ENCODE measurements around the gene SULT1B1.

The SULT1B1 gene

DNA sequence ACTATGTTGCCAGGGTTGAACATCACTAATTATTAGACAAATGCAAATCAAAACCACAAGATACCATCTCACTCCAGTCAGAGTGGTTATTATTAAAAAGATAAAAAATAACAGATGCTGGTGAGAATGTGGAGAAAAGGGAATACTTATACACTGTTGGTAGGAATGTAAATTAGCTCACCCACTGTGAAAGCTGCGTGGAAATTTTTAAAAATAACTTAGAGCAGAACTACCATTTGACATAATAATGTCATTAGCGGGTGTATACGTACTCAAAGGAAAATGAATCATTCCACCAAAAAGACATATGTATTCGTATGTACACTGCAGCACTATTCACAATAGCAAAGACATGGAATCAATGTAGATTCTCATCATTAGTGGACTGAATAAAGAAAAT, 58.7 kb downstream of the SULT1B1 start:
- H3K27me3 ChIP-seq (ENCODE audit: control insufficient read depth in 3 of 3, insufficient read depth in 3 of 3, low read depth in 1 of 3, low read length in 3 of 3) = no peaks in the 10 kb centered on the region
- no CpG with 5 or more reads among the region's 4 CpGs for WGBS, 2 donors (ENCODE audit: extremely low coverage in 2 of 2, insufficient read length in 2 of 2, insufficient replicate concordance in 1 of 2)

DNA sequence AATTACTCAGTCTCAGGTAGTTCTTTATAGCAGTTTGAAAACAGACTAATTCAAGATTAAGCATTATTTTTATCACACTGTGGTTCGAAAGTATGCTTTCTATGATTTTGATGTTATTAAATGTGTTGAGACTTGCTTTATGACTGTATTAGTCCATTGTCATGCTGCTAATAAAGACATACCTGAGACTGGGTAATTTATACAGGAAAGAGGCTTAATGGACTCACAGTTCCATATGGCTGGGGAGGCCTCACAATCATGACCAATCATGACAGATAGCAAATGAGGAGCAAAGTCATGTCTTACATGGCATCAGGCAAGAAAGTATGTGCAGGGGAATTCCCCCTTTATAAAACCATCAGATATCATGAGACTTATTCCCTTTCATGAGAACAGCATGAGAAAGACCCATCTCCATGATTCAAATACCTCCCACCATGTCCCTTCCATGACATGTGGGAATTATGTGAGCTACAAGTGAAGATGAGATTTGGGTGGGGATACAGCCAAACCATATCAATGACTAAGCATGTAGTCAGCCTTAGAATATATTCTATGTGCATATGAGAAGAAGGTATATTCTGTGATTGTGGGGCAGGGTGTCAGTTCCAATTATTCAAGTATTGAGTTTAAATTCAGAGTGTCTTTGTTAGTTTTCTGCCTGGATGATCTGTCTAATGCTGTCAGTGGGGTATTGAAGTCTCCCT, 62.7 kb downstream of the SULT1B1 start:
- H3K4ac ChIP-seq (ENCODE audit: low read length) = no peak overlapping the region
- H3K4me1 ChIP-seq (ENCODE audit: control insufficient read depth in 2 of 2, insufficient read depth in 1 of 2, low read depth in 1 of 2, low read length in 2 of 2) = no peaks in the 10 kb centered on the region
- H4K8ac ChIP-seq (ENCODE audit: low read depth, low read length) = no peak overlapping the region
- H3K4me2 ChIP-seq (ENCODE audit: insufficient read depth, low read length, poor library complexity, severe bottlenecking) = no peak overlapping the region
- H2AK5ac ChIP-seq (ENCODE audit: low read depth, low read length) = no peak overlapping the region
- WGBS, 2 donors (ENCODE audit: extremely low coverage in 2 of 2, insufficient read length in 2 of 2, insufficient replicate concordance in 1 of 2) = no CpG with 5 or more reads among the region's 1 CpG
- H2AFZ ChIP-seq (ENCODE audit: low read length) = no peak overlapping the region
- H2BK15ac ChIP-seq (ENCODE audit: low read length) = no peak overlapping the region
- no peak for DNase-seq (ENCODE audit: low spot score)
- H4K91ac ChIP-seq (ENCODE audit: low read depth, low read length, poor library complexity) = no peak overlapping the region
- no peak overlapping the region for H3K23ac ChIP-seq (ENCODE audit: low read depth, low read length, poor library complexity)
- H3K27ac ChIP-seq (replicated peaks; ENCODE audit: low read length) = no peak overlapping the region
- no peak overlapping the region for H3K14ac ChIP-seq (ENCODE audit: low read length)
- H2BK5ac ChIP-seq (ENCODE audit: low read length) = no peak overlapping the region
- no peak overlapping the region for H2BK120ac ChIP-seq (ENCODE audit: low read depth, low read length)
- no peaks in the 10 kb centered on the region for H3K36me3 ChIP-seq (replicated peaks in 1 of 2; ENCODE audit: control insufficient read depth in 2 of 2, insufficient read depth in 2 of 2, low read length in 2 of 2)
- H3K79me1 ChIP-seq (ENCODE audit: low read depth, low read length) = no peaks in the 10 kb centered on the region
- H3K4me3 ChIP-seq (ENCODE audit: low read length in 2 of 2) = no peak overlapping the region
- H3K18ac ChIP-seq (ENCODE audit: low read length) = no peak overlapping the region
- no peaks in the 10 kb centered on the region for H3K27me3 ChIP-seq (ENCODE audit: control insufficient read depth in 3 of 3, insufficient read depth in 3 of 3, low read depth in 1 of 3, low read length in 3 of 3)
- no peaks in the 10 kb centered on the region for H3K9me3 ChIP-seq (replicated peaks in 1 of 2; ENCODE audit: control insufficient read depth in 2 of 2, insufficient read depth in 1 of 2, low read depth in 1 of 2, low read length in 2 of 2)
- no peak overlapping the region for H2BK12ac ChIP-seq (ENCODE audit: low read length)
- no peak overlapping the region for H3K9ac ChIP-seq (ENCODE audit: low read depth, low read length, poor library complexity)

More for the DNA sequence above, 58.7 kb downstream of the SULT1B1 start:
- Histone ChIP-seq H2AK5ac (ENCODE audit: low read depth, low read length) (no peak overlapping the region), H3K18ac (ENCODE audit: low read length) (no peak overlapping the region), H2AFZ (ENCODE audit: low read length) (no peak overlapping the region), H3K9ac (ENCODE audit: low read depth, low read length, poor library complexity) (no peak overlapping the region), H3K27ac (replicated peaks; ENCODE audit: low read length) (no peak overlapping the region), H3K79me1 (ENCODE audit: low read depth, low read length) (no peaks in the 10 kb centered on the region), H3K4me3 (ENCODE audit: low read length in 2 of 2) (no peak overlapping the region), H3K4me1 (ENCODE audit: control insufficient read depth in 2 of 2, insufficient read depth in 1 of 2, low read depth in 1 of 2, low read length in 2 of 2) (no peaks in the 10 kb centered on the region), H3K4ac (ENCODE audit: low read length) (no peak overlapping the region), H3K4me2 (ENCODE audit: insufficient read depth, low read length, poor library complexity, severe bottlenecking) (no peak overlapping the region), H2BK15ac (ENCODE audit: low read length) (no peak overlapping the region), H2BK5ac (ENCODE audit: low read length) (no peak overlapping the region), H3K9me3 (replicated peaks in 1 of 2; ENCODE audit: control insufficient read depth in 2 of 2, insufficient read depth in 1 of 2, low read depth in 1 of 2, low read length in 2 of 2) (no peaks in the 10 kb centered on the region), H4K8ac (ENCODE audit: low read depth, low read length) (no peak overlapping the region), H4K91ac (ENCODE audit: low read depth, low read length, poor library complexity) (no peak overlapping the region), H3K14ac (ENCODE audit: low read length) (no peak overlapping the region), H3K36me3 (replicated peaks in 1 of 2; ENCODE audit: control insufficient read depth in 2 of 2, insufficient read depth in 2 of 2, low read length in 2 of 2) (no peaks in the 10 kb centered on the region), H2BK12ac (ENCODE audit: low read length) (no peak overlapping the region), H3K23ac (ENCODE audit: low read depth, low read length, poor library complexity) (no peak overlapping the region), H2BK120ac (ENCODE audit: low read depth, low read length) (no peak overlapping the region)
- no peak for DNase-seq (ENCODE audit: low spot score)

DNA sequence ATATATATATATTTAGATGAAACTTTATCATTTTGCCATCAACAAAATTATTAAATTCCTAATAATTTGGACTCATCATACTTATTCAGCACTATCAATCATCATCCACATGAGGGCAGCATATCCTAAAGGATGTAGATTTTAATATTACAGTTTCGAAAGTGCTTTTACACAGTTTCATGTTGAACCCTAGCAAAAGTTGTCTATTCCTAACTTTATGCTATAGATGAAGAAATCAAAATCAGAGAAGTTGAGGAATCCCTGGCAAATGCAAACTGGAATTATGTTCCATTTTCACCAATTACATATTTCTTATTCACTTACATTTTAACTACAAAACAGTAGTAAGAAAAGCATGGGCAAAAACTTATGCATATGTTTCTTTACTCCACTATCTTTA, 70.8 kb downstream of the SULT1B1 start:
- Histone ChIP-seq H3K27ac (replicated peaks; ENCODE audit: low read length) (no peak overlapping the region), H3K27me3 (ENCODE audit: control insufficient read depth in 3 of 3, insufficient read depth in 3 of 3, low read depth in 1 of 3, low read length in 3 of 3) (no peaks in the 10 kb centered on the region), H3K23ac (ENCODE audit: low read depth, low read length, poor library complexity) (no peak overlapping the region), H2AK5ac (ENCODE audit: low read depth, low read length) (no peak overlapping the region), H3K36me3 (replicated peaks in 1 of 2; ENCODE audit: control insufficient read depth in 2 of 2, insufficient read depth in 2 of 2, low read length in 2 of 2) (no peaks in the 10 kb centered on the region), H3K4ac (ENCODE audit: low read length) (no peak overlapping the region), H3K18ac (ENCODE audit: low read length) (no peak overlapping the region), H4K91ac (ENCODE audit: low read depth, low read length, poor library complexity) (no peak overlapping the region), H2AFZ (ENCODE audit: low read length) (no peak overlapping the region), H3K14ac (ENCODE audit: low read length) (no peak overlapping the region), H2BK12ac (ENCODE audit: low read length) (no peak overlapping the region), H3K4me2 (ENCODE audit: insufficient read depth, low read length, poor library complexity, severe bottlenecking) (no peak overlapping the region), H2BK5ac (ENCODE audit: low read length) (no peak overlapping the region), H3K4me1 (ENCODE audit: control insufficient read depth in 2 of 2, insufficient read depth in 1 of 2, low read depth in 1 of 2, low read length in 2 of 2) (no peaks in the 10 kb centered on the region), H3K4me3 (ENCODE audit: low read length in 2 of 2) (no peak overlapping the region), H3K79me1 (ENCODE audit: low read depth, low read length) (no peaks in the 10 kb centered on the region), H3K9me3 (replicated peaks in 1 of 2; ENCODE audit: control insufficient read depth in 2 of 2, insufficient read depth in 1 of 2, low read depth in 1 of 2, low read length in 2 of 2) (no peaks in the 10 kb centered on the region), H3K9ac (ENCODE audit: low read depth, low read length, poor library complexity) (no peak overlapping the region), H2BK120ac (ENCODE audit: low read depth, low read length) (no peak overlapping the region), H2BK15ac (ENCODE audit: low read length) (no peak overlapping the region), H4K8ac (ENCODE audit: low read depth, low read length) (no peak overlapping the region)
- DNase-seq (ENCODE audit: low spot score) = peak; percentile 15
- WGBS, 2 donors (ENCODE audit: extremely low coverage in 2 of 2, insufficient read length in 2 of 2, insufficient replicate concordance in 1 of 2) = no CpG with 5 or more reads among the region's 1 CpG

DNA sequence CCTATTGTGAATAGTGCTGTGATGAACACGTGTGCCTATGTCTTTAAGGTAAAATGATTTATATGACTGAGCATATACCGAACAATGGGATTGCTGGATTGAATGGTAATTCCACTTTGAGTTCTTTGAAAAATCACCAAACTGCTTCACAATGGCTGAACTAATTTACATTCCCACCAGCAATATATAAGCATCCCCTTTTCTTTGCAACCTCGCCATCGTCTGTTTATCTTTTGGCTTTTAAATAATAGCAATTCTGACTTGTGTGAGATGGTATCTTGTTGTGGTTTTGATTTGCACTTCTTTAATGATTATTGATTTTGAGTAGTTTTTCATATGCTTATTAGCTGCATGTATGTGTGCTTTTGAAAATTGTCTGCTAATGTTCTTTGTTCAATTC, 75.6 kb downstream of the SULT1B1 start:
- Histone ChIP-seq H2AK5ac (ENCODE audit: low read depth, low read length) (no peak overlapping the region), H3K4me2 (ENCODE audit: insufficient read depth, low read length, poor library complexity, severe bottlenecking) (no peak overlapping the region), H3K23ac (ENCODE audit: low read depth, low read length, poor library complexity) (no peak overlapping the region), H3K79me1 (ENCODE audit: low read depth, low read length) (no peaks in the 10 kb centered on the region), H3K9ac (ENCODE audit: low read depth, low read length, poor library complexity) (no peak overlapping the region), H3K4me3 (ENCODE audit: low read length in 2 of 2) (no peak overlapping the region), H3K4ac (ENCODE audit: low read length) (no peak overlapping the region), H3K27me3 (ENCODE audit: control insufficient read depth in 3 of 3, insufficient read depth in 3 of 3, low read depth in 1 of 3, low read length in 3 of 3) (no peaks in the 10 kb centered on the region), H4K91ac (ENCODE audit: low read depth, low read length, poor library complexity) (no peak overlapping the region), H2BK12ac (ENCODE audit: low read length) (no peak overlapping the region), H3K18ac (ENCODE audit: low read length) (no peak overlapping the region), H4K8ac (ENCODE audit: low read depth, low read length) (no peak overlapping the region), H2AFZ (ENCODE audit: low read length) (no peak overlapping the region), H3K9me3 (replicated peaks in 1 of 2; ENCODE audit: control insufficient read depth in 2 of 2, insufficient read depth in 1 of 2, low read depth in 1 of 2, low read length in 2 of 2) (no peaks in the 10 kb centered on the region), H3K27ac (replicated peaks; ENCODE audit: low read length) (no peak overlapping the region), H2BK5ac (ENCODE audit: low read length) (no peak overlapping the region), H3K36me3 (replicated peaks in 1 of 2; ENCODE audit: control insufficient read depth in 2 of 2, insufficient read depth in 2 of 2, low read length in 2 of 2) (no peaks in the 10 kb centered on the region), H2BK15ac (ENCODE audit: low read length) (no peak overlapping the region), H3K14ac (ENCODE audit: low read length) (no peak overlapping the region), H2BK120ac (ENCODE audit: low read depth, low read length) (no peak overlapping the region), H3K4me1 (ENCODE audit: control insufficient read depth in 2 of 2, insufficient read depth in 1 of 2, low read depth in 1 of 2, low read length in 2 of 2) (no peaks in the 10 kb centered on the region)
- no peak for DNase-seq (ENCODE audit: low spot score)
- no CpG with 5 or more reads among the region's 4 CpGs for WGBS, 2 donors (ENCODE audit: extremely low coverage in 2 of 2, insufficient read length in 2 of 2, insufficient replicate concordance in 1 of 2)
